Hematopoietic multipotent progenitor cell (in vitro differentiated cells): Measurements from ENCODE around the gene FASTK. TPM values are rescaled to one million over a fixed set of nuclear protein-coding genes. Genes with fewer than 3 reads are reported as not detected.

Source experiments
- DNase-seq, 3 donors: peaks; one replicate each; pipeline ENCODE4 v3.0.0-alpha.2; 2011 to 2015; ENCODE audit warnings: low read depth in 2 of 3, low spot score in 2 of 3
- total RNA-seq: library from RNA; depleted of rRNA; stranded (reverse); fragments of >200 nt; gene quantifications from one replicate; pipeline ENCODE4 v1.2.3, GENCODE V29; 2012

Gene FASTK
- total RNA-seq, 1 donor = 64.4 TPM

- no peak for DNase-seq
Observed at GRCh38 chr7:151118108-151119054, 37.8 kb upstream of the FASTK start.

DNA sequence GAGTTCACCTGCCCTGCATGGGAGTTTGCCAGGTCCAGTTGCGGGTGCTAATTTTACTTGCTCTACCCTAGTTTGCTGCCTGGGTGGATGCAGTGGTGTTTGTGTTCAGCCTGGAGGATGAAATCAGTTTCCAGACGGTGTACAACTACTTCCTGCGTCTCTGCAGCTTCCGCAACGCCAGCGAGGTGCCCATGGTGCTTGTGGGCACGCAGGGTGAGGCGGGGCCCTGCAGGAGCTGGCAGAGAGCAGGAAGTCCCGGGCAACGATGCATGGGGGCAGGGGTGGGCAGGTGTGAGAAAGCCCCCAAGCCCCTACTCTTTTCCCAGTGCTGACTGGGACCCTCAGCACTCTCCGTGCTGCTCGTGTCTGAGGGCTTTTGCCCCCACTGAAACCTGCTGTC is 37.0 kb upstream of the FASTK start:
- DNase-seq = no peak

DNA sequence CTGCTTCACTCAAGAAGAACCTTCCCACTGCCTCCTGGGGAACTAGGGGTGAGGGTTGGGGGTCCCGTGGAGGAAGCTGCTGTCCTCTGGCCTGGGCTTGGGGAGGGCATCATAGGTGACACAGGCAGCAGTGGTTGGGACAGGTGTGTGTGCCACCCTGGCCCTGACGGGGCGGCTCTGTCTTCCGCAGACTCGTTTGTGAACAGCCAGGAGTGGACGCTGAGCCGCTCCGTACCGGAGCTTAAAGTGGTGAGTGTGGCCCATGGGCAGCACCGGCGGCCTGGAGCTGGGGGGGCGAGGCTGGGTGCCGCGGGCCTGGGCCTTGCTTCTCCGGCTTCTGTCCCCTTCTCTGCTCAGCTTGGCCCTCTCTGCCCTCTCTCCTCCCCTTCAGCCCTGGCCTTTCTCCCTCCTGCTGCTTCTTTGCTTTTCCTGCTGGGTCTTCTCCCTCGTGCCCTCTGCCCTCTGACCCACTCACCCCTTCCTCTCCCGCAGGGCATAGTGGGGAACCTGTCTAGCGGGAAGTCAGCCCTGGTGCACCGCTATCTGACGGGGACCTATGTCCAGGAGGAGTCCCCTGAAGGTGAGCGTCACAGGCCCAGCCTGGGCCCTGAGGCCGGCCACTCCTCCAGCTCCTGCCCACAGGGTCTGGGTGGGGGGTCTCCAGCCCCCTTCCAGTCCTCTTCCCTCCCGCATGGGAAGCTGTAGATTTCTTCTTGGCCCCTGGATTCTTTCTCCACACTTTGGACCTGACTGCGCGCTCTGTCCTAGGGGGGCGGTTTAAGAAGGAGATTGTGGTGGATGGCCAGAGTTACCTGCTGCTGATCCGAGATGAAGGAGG is 36.2 kb upstream of the FASTK start:
- DNase-seq = no peak

- DNase-seq = no peak
Observed at GRCh38 chr7:151115836-151116418, 35.3 kb upstream of the FASTK start.

- DNase-seq = peak in 2 of 3 donors; percentile 42 to 46
Observed at GRCh38 chr7:151115121-151115835, 34.7 kb upstream of the FASTK start.

DNA sequence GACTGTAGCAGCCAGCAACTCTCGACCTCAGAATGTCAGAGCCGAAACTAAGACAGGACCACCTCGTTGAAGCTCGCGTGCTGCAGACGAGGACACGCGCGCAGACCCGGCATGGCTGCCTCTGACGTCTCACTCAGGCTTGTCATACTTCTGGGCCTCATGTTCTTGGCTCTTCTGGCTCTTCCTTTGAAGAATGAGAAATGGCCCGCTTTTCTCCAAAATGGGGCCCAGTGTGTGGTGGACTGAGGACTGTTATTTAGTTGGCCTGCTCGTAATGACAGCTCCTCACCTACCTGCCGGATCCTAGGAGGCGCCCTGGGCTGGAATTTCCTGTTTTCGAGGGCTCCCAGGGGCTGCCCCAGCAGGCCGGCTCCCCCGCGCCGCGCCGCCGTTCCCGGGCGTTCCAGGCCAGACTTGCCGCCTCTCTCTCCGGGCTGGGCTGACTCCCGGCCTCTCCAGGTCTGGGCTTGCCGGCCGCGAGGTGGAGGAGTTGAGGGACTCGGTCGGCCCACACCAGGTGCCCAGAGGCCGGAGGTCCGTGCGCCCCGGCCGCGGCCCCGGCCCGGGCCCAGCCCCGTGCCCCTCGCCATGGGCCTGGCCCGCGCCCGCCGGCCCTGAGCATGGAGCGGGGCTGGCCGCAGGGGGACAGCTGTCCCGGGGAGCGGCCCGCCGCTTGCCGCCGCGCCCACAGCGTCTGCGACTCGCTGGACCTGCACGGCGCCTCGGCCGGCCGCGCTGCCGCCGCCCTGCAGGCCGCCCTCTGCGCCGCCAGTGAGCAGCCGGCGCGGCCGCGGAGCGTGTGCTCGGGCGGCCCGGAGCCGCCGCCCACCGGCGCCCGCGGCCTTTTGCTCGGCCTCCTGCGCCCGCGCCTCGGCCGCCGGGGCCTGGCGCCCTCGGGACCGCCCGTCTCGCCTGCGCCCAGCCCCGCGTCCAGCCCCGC is 33.8 kb upstream of the FASTK start:
- no peak for DNase-seq

DNA sequence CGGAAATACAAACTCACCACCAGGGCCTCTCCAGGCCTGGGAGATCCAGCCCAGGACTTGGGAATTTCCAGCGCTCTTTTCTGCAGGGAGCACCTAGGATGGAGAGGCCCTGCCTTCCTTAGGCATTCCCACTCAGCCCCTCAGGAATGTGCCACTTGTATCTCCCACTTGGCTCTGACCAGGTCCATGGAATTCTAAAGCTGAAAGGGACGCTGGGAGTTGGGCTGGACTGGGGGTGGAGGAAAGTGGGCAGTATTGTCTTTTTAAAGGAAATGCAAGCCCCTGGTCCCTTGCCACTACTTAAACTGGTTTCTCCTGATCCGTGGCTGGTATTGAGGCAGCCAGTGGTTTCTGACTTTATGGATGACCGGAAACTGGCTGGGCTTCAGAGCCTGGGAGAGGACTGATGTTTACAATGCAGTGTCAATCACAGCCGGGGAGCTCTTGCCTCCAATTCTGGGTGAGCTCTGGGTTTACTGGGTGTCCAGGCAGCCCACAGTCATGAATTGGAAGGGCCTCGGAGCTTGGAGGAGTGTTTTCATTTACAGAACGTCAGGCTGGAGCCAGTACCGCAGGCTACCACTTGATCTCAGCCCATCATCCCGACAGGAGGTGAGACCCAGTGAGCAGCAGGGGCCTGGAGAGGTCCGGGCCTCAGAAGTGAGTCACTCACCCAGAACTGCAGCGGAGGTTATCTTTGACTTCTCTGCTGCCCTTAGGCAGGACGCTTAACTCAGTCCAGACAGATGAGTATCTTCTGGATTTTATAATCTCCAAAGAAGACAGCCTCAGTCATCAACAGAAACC is 32.9 kb upstream of the FASTK start:
- no peak for DNase-seq

DNA sequence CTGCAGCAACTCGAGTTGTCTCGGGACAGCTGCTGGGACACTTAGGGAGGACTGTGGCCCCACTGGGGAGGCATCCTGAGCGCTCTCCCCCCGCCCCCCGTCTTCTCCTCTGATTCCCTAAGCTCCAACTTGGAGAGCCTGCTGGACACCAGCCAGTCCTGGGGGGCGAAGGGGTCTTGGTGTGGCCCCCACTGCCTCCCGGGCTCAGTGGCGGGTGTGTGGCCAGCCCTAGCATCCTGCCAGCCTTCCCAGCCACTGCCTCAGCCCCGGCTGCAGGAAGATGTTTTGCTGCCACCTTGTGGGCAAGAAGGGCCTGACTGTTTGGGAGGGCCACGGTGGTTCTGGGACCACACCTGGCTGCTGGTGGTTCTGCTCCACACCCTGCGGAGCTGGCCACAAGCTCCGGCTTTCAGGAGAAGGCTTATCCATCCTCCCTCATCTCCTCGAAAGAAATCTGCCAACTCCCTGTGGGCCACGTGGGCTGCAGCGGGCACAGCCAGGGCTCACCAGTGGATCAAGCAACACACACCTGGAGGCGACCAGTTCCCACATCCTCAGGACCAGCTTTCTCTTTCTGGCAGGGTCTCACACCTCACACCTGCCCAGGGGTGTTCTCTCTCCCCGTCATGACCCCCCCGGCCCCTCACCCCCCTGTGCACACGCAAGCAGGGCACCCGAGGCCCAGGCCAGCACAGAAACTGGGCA is 30.5 kb upstream of the FASTK start:
- DNase-seq = peak; percentile 41 to 79 (median 61)

DNA sequence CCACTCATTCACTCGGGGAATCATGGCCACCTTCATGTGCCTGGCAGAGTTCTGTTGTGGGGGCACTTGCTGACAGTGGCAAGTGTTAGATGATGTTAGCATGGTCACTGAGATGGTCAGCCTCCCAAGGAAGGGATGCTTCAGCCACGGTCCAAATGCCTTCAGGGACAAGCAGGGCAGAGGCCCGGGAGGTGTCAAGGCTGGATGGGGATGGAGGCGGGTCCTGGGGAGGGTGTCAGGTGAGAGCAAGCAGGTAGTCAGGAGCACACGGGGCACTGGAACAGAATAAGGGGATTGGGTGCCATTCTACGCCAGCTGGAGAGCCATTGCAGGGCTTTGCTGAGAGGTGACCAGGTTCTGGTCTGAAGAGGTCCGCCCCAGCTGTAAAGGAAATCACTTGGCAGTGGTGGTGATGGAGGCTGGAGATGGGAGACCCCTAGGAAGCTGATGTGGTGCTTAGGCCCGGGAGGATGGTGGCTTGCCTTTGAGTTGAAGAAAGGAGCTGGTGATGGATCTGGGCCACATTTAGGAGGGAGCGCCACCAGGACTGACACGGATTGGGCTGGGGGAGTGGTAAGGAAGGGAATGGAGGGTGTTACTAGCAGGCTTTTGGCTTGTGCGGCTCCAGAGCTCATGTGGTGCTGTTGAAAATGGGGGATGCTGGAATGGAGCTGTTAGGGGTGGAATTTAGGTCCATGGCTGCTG is 29.8 kb upstream of the FASTK start:
- no peak for DNase-seq

DNA sequence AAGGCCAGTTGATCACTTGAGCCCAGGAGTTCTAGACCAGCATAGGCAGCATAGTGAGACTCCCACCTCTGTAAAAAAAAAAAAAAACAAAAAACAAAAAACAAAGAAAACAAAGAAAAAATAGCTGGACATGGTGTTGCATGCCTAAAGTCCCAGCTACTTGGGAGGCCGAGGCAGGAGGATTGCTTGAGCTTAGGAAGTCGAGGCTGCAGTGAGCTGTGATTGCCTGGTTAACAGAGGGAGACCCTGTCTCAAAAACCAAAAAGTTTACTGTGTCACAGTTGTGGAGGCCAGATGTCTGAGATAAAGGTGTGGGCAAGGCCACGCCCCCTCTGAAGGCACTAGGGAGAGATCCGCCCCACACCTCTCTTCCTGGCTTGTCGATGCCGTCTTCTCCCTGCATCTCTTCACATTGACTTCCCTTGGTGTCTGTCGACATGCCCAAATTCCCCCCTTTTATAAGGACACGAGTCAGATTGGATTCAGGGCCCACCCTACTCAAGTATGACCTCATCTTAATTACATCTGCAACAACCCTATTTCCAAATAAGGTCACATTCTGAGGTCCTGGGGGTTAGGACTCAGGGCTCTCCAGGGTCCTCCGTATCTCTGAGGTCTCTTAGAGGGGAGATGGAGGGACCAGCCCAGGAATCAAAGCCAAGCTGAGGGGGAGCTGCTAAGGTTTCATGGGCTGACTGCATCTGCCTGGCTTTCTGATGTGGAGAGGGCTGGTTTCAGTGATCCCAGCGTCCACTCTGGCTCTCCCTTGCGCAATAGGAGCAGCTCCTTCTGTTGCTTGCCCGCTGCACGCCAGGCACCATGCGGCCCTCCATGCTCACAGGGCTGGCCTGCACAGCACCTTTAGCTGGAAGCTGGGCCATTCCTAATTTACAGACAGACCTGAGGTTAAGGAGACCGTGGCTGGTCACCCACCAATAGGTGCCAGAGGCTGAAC is 28.8 kb upstream of the FASTK start:
- no peak for DNase-seq

- no peak for DNase-seq
Observed at GRCh38 chr7:151107882-151108281, 27.3 kb upstream of the FASTK start.

- DNase-seq = peak in 2 of 3 donors; percentile 52 to 73
Observed at GRCh38 chr7:151104411-151105235, 24.0 kb upstream of the FASTK start.

DNA sequence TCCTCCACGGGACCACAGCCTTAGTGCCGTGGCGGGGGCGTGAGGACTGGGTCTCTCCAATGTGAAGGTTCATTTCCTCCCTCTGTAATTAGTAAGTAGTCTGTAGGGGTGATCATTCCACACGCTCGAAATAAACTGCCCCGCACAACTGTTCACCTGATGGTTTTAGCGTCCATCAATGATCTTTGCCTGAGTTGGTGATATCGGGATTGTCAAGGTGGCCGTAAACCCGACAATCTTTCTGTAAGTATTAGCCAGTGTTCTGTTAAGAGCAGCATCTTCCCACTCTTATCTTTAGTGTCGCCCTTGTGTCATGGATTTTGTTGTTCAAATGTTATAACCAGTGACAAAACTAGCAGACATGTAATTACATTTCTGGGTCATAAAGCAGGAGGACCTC is 23.4 kb upstream of the FASTK start:
- DNase-seq = no peak

DNA sequence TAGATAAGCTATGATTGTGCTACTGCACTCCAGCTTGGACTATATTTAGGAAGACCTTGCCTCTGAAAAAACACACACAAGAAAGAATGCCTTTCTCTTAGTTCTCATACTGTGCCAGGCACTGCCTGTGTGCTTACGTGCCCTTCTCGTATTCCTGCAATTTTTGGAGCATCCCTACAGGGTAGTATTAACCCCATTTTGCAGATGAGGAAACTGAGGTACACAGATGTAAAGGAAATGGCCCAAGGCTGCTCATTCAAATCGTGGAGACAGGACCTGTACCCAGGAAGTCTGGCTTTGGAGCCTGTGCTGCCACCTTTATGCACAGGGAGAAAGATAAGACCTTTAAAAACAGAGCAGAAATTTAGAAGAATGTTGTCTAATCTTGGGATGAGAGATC is 22.4 kb upstream of the FASTK start:
- DNase-seq = no peak

DNA sequence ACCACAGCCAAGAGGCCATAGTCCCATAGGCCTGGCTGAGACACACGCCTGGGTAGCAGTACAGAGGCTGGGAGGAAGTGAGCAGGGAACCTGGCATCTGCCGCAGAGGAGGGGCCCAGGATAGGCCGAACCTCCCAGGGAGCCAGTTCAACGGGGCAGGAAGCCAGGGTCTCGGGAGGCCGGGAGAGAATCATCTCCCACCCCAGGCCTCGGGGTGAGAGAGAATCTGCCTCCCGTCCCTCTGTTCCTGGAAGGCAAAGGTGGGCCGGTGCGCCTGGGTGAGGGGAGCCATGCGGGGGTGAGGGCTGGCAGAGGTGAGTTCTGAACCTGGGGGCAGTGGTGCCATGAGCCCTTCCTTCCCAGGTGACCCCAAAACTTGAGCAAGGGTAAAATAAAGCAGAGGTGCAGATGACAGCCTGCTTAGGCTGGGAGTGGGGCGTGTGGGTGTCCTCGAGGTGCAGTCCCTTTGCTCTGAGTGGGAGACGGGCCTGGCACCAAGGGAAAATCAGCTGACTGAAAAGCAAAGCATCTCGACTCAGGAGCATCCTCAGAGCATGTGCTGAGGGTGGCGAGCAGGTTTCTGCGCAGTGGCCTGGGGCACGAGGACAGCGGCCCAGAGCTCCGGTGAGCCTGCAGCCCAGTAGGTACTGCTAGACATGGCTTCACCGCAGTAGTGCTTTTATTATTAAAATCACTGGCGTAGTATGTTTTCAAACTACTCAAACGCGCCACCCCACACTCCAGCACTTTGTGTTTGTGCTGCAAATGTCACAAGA is 21.2 kb upstream of the FASTK start:
- no peak for DNase-seq
